Endothelial cell of umbilical vein (primary cell): ENCODE data around the gene TMEM151A. TPM values are rescaled to one million over a fixed set of nuclear protein-coding genes. Genes with fewer than 3 reads are reported as not detected.

ENCODE experiments used
- BruUV-seq: library from RNA; stranded (reverse); fragments of 400-500 nt; replicated peaks from 2 replicates; lab custom pipeline; 2021; lab: Mats Ljungman, UMichigan
- CTCF ChIA-PET: fragments of 300-600, 350-600 bp; sonication (Branson Sonifier 250); formaldehyde crosslinking; loops from one replicate; lab custom pipeline; 2021; ENCODE audit warnings: antibody characterized with exemption, inconsistent platforms; lab: Charles Lee
- POLR2A ChIA-PET: fragments of 300-600, 350-600 bp; sonication (Branson Sonifier 250); formaldehyde crosslinking; loops from one replicate; lab custom pipeline; 2021; ENCODE audit warnings: antibody characterized with exemption, inconsistent platforms; lab: Charles Lee
- DNase-seq: peaks from one replicate; pipeline ENCODE4 v3.0.0-alpha.2; 2011; ENCODE audit warnings: low read depth, low spot score
- FAIRE-seq: peaks from 2 replicates; lab custom pipeline; 2011; peaks lifted over from hg19 to GRCh38; lab: Jason Lieb, UNC
- H2AFZ ChIP-seq: 2 replicates; pipeline ENCODE4 v1.6.0; 2012; ENCODE audit warnings: low read depth, low read length, control low read depth, inconsistent platforms
- H3K27ac ChIP-seq: 2 replicates; pipeline ENCODE4 v1.5.1; 2011; ENCODE audit warnings: low read depth, mild to moderate bottlenecking, control low read depth, low read length, moderate library complexity; ENCODE audit not compliant: insufficient read depth
- H3K27me3 ChIP-seq, 2 experiments: 2 replicates each; pipeline versions ENCODE4 v1.6.0 to v1.6.1; 2011; ENCODE audit warnings: low read length in 2 of 2, mixed read lengths in 1 of 2; ENCODE audit not compliant: control insufficient read depth in 2 of 2, insufficient read depth in 2 of 2
- H3K36me3 ChIP-seq, 2 experiments: 2 replicates in 1 of 2; 3 replicates in 1 of 2; pipeline ENCODE4 v1.5.1; 2011; ENCODE audit warnings: low read length in 2 of 2, mild to moderate bottlenecking in 1 of 2, moderate library complexity in 1 of 2; ENCODE audit not compliant: control insufficient read depth in 2 of 2, insufficient read depth in 2 of 2; ENCODE audit errors: extremely low read depth in 1 of 2
- H3K4me1 ChIP-seq: 3 replicates; pipeline ENCODE4 v1.5.1; 2011; ENCODE audit warnings: mild to moderate bottlenecking, low read length; ENCODE audit not compliant: control insufficient read depth, insufficient read depth; ENCODE audit errors: extremely low read depth
- H3K4me2 ChIP-seq: 2 replicates; pipeline ENCODE4 v1.6.1; 2011; ENCODE audit warnings: low read length, control low read depth, mixed read lengths; ENCODE audit not compliant: insufficient read depth
- H3K4me3 ChIP-seq, 3 experiments: fragments of 200-600 bp in 1 of 3; sonication (generic), shearing (Covaris generic) in 1 of 3; replicated peaks in 1 of 3; 2 replicates each; pipeline ENCODE4 v1.5.1; 2011 to 2016; ENCODE audit warnings: control low read depth in 3 of 3, low read length in 3 of 3, mild to moderate bottlenecking in 2 of 3, inconsistent platforms in 1 of 3, low read depth in 1 of 3, moderate library complexity in 1 of 3; ENCODE audit not compliant: insufficient read depth in 1 of 3
- H3K79me2 ChIP-seq: 2 replicates; pipeline ENCODE4 v1.6.0; 2012; ENCODE audit warnings: low read length, inconsistent platforms; ENCODE audit not compliant: control insufficient read depth, insufficient read depth
- H3K9ac ChIP-seq: replicated peaks from 2 replicates; pipeline ENCODE3; 2011; ENCODE audit warnings: low read length, control low read depth; ENCODE audit not compliant: insufficient read depth; ENCODE audit errors: extremely low read depth
- H3K9me1 ChIP-seq: replicated peaks from 3 replicates; pipeline ENCODE4 v1.6.0; 2011; ENCODE audit warnings: mild to moderate bottlenecking, low read length; ENCODE audit not compliant: control insufficient read depth, insufficient read depth; ENCODE audit errors: extremely low read depth
- H3K9me3 ChIP-seq: replicated peaks from 2 replicates; pipeline ENCODE4 v1.5.1; 2012; ENCODE audit warnings: low read length, inconsistent platforms; ENCODE audit not compliant: control insufficient read depth, insufficient read depth
- H4K20me1 ChIP-seq: replicated peaks from 2 replicates; pipeline ENCODE3; 2011; ENCODE audit warnings: mild to moderate bottlenecking, low read length; ENCODE audit not compliant: control insufficient read depth, insufficient read depth; ENCODE audit errors: extremely low read depth
- CTCF ChIP-seq, 2 donors: IDR thresholded peaks; 1 replicate in 1 of 2; 2 replicates in 1 of 2; pipeline ENCODE4 v1.5.1; 2011; ENCODE audit warnings: low read length in 2 of 2, mild to moderate bottlenecking in 2 of 2, moderate library complexity in 2 of 2, control low read depth in 1 of 2, inconsistent platforms in 1 of 2, low read depth in 1 of 2; ENCODE audit not compliant: insufficient read depth in 1 of 2; ENCODE audit errors: extremely low read depth in 1 of 2
- EZH2 ChIP-seq: IDR thresholded peaks from 2 replicates; pipeline ENCODE4 v1.6.1; 2012; ENCODE audit warnings: borderline replicate concordance, low read depth, mild to moderate bottlenecking, moderate library complexity, low read length, inconsistent platforms; ENCODE audit not compliant: severe bottlenecking
- FOS ChIP-seq: IDR thresholded peaks from 2 replicates; pipeline ENCODE4 v1.6.1; 2011; ENCODE audit warnings: mild to moderate bottlenecking, low read length, moderate library complexity, borderline replicate concordance; ENCODE audit not compliant: insufficient read depth
- GATA2 ChIP-seq: IDR thresholded peaks from 2 replicates; pipeline ENCODE4 v1.7.0; 2011; ENCODE audit warnings: low read depth, mild to moderate bottlenecking, moderate library complexity, mixed read lengths, low read length; ENCODE audit not compliant: insufficient read length, insufficient read depth
- JUN ChIP-seq: IDR thresholded peaks from 2 replicates; pipeline ENCODE4 v1.6.1; 2011; ENCODE audit warnings: borderline replicate concordance, low read depth; ENCODE audit not compliant: insufficient read length, insufficient read depth
- MAX ChIP-seq: IDR thresholded peaks from 2 replicates; pipeline ENCODE4 v1.6.1; 2011; ENCODE audit not compliant: insufficient read depth, insufficient read length
- MYC ChIP-seq: IDR thresholded peaks from one replicate; pipeline ENCODE4 v1.6.1; 2011; ENCODE audit warnings: mild to moderate bottlenecking, low read depth, low read length
- POLR2A ChIP-seq: IDR thresholded peaks from 2 replicates; pipeline ENCODE4 v1.6.1; 2012; ENCODE audit warnings: low read depth, mild to moderate bottlenecking, control low read depth, low read length
- POLR2AphosphoS5 ChIP-seq: IDR thresholded peaks from 2 replicates; pipeline ENCODE4 v1.6.1; 2012; ENCODE audit warnings: low read depth, mild to moderate bottlenecking, control low read depth, low read length, moderate library complexity; ENCODE audit not compliant: insufficient read depth
- dilution Hi-C: fragments of 300-500 bp; cut with MboI; formaldehyde crosslinking; loops from one replicate; pipeline ENCODE4 v1.15.0; 2019; ENCODE audit warnings: low sequenced_read_pairs; ENCODE audit not compliant: extremely low pct_ligation_motif_present
- intact Hi-C: fragments of 100-400 bp; cut with micrococcal nuclease; formaldehyde crosslinking; loops from one replicate; pipeline ENCODE4 v1.10.0; 2022
- polyA plus RNA-seq, 4 experiments: library from polyadenylated mRNA; depleted of rRNA in 3 of 4; stranded (reverse) in 3 of 4; unstranded in 1 of 4; fragments of >200 nt; gene quantifications; 2 replicates each; pipeline versions ENCODE4 v1.2.1 to v1.2.3, GENCODE V29; 2011 to 2012; ENCODE audit warnings: missing spikeins in 1 of 4
- total RNA-seq: library from RNA; stranded (reverse); gene quantifications from 2 replicates; pipeline ENCODE4 v1.2.3, GENCODE V29; 2021

The TMEM151A gene
- total and polyA plus RNA-seq, 2 donors (not counting 3 experiments of a cell fraction or from before 2014, with no cell fraction given), result not detected

GRCh38 chr11:66282468-66283455, 8.9 kb upstream of the TMEM151A start:
- Histone ChIP-seq H3K9me3 (no peaks in the 10 kb centered on the region), H3K4me3 (no peak overlapping the region), H3K4me2 (no peak overlapping the region), H2AFZ (no peak overlapping the region), H3K27ac (no peak overlapping the region), H3K9me1 (no peaks in the 10 kb centered on the region), H4K20me1 (no peaks in the 10 kb centered on the region), H3K36me3 (peaks cover 0 to 7% of the 10 kb centered on the region in 2 experiments), H3K9ac (no peak overlapping the region), H3K4me1 (peaks cover under 1% of the 10 kb centered on the region), H3K79me2 (peaks cover 4% of the 10 kb centered on the region), H3K27me3 (peaks cover 0 to 4% of the 10 kb centered on the region in 2 experiments)
- FAIRE-seq, result peak; percentile 94
- CTCF ChIA-PET, result interaction anchor here (0.7 to 3.2 kb wide), 14 partner anchors 8 to 103 kb away, joined by 3 to 53 read pairs (median 6); partner anchors contain the start of genes CD248, RAB1B, RIN1 and TMEM151A
- dilution Hi-C loops, result no loop called here
- peak; percentile 92 for DNase-seq
- intact Hi-C loops, result loop anchor here (1.0 kb wide), 1 partner anchor 60 kb away; no protein-coding TSS in a partner anchor
- no peak for TF ChIP-seq FOS
- no peak for TF ChIP-seq MYC
- no peak for TF ChIP-seq GATA2
- TF ChIP-seq POLR2A, result peak; percentile 74
- peak; percentile 98 to 100 for TF ChIP-seq CTCF (IDR thresholded peaks at IDR 0.05; ENCODE audit: extremely low read depth in 1 of 2, insufficient read depth in 1 of 2, low read depth in 1 of 2, low read length in 2 of 2)
- TF ChIP-seq EZH2, result no peak
- TF ChIP-seq JUN, result no peak
- TF ChIP-seq POLR2AphosphoS5, result peak; percentile 84
- peak; percentile 88 for TF ChIP-seq MAX
- BruUV-seq, result no TSS peak
- POLR2A ChIA-PET, result no interaction called here
